Stimulated activated naive CD8-positive, alpha-beta T cell treated with anti-CD3 and anti-CD28 coated beads, Interleukin-15, Interleukin-2, amounts not matched to agents 100 U/mL and 50 U/mL, for 24 hours (primary cell): Measurements from ENCODE around the gene RPL27.
A peak's percentile ranks its signal among the peaks of the same experiment; 100 is the strongest.

Experiments used
- ATAC-seq: fragments of 150-1000 bp; cut with Tn5 transposase; one replicate; pipeline ENCODE4 v1.10.0; 2021
- DNase-seq: peaks from one replicate; pipeline ENCODE4 v3.0.0; 2021

The RPL27 gene

DNA sequence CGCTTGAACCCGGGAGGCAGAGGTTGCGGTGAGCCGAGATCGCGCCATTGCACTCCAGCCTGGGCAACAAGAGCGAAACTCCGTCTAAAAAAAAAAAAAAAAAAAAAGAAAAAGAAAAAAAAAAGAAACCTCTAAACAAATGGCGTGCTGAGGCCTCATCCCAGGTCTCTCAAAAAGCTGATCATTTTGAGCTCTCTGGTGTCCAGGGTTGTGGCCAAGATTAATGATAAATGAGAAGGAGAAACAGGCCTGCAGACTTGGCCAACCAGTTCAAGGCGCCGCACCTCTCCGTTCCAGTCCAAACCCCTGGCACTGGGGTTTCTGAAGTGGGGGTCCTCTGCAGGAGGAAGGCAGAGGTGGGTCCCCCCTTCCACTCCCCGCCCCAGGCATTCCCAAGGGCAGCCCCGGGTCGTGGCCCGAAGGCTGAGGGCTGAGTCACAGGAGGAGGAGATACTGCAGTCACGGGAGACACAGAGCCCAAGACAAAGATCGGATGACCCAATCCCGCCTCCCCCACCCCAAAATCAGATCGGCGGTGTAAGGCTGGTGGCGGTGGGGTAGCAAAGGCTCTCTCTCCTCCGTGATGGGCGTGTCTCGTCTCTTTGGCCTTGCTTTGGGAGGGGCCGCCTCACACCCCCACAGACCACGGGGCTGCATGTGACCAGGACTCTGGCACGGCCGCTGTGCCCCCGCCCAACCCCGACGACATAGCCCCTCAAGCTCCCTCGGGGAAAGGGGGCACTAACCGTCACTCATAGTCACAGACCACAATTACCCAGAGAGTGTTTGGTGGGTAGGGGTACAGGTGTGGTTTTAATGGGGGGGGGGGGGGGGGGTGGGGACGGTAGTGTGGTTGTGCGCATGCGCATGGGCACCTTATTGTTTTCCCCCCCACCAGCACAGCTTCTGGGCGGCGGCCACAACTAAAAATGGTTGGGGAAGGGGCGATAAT is 22.8 kb downstream of the RPL27 start:
- DNase-seq: no peak
- no peak for ATAC-seq

DNA sequence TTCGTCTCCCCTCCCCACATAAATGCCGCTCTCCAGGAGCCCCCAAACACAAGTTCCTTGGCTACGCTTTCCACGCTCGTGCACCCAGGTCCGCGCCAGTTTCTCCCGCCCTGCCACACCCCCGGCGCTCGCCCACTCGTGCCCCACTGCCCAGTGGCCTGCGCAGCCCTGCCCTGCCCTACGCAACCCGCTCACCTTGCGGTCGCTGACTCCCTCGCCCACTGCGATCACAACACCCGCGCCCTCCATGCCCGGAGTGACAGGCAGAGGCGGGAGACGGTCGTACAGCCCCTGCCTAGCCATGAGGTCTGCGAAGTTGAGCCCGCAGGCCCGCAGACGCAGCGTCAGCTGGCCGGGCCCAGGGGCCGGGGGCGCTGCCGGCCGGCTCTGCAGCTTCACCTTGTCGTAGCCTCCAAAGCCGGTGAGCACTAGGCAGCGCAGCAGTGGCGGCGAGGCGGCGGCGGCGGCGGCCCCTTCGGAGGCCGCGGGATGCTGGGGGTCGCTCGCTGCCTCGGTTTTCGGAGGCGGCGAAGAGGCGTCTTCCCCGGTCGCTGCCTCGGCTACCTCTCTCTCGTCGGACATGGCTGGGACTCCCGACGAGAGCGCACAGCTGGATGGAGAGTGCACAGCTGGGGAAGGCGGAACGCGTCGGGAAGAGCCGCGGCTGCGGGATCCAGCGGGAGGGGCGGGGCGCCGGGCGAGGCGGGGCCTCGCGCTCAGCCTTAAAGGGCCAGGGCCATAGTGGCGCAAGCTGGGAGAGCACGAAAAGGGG is 23.7 kb downstream of the RPL27 start, which contains the start of gene VAT1:
Gene VAT1 (minus strand): TSS at position 645 of the 772 bp plus-strand sequence. CDS start 63 bp downstream, at position 582.
- peak; percentile 62 for ATAC-seq
- DNase-seq: peak; percentile 78

DNA sequence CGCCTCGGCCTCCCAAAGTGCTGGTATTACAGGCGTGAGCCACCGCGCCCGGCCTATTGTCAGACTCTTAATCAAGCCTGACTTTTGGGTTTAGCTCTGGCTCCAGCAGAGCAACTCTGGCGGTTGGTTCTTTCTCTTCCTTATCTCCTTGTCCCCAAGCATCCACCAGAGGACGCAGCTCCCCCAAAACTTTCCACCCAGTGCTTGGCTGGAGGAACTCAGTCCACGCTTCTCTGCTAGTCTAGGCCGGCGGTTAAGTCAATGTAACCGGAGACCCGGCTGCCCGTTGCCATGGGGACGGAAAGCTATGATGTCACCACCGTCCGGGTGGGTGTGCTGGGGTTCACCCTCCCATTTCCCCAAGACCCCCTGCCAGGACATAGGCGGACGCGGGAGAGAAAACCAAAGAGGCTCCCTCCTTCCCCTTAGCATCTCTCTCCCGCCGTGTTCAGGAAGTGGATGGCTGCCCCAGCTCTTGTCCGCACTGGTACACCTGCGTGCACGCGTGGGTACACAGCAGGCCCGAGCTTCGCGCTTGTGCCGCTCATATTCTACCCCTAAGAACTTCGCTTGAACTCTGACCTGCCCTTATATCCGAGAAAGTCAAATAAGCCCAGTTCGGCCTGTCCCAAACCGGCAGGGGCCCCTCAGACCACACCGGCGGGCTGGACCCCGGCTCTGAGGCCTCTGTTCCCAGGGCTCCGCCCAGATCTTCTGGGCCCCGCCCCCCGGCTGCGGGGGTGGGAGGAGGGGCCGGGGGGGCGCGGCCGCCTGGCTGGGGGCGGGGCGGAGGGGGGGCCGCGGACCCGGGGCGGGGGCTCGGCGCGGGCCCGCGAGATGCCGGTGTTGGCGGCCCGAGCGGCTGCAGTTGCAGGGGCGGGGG is 26.4 kb downstream of the RPL27 start, which contains the start of gene RND2:
Gene RND2 (plus strand): TSS at position 825 of the 883 bp plus-strand sequence. CDS start 117 bp downstream, outside the sequence.
- ATAC-seq (peak; percentile 75), DNase-seq (peak; percentile 83)

- ATAC-seq: no peak
- no peak for DNase-seq
Observed at GRCh38 chr17:43025290-43025657, 27.1 kb downstream of the RPL27 start.

DNA sequence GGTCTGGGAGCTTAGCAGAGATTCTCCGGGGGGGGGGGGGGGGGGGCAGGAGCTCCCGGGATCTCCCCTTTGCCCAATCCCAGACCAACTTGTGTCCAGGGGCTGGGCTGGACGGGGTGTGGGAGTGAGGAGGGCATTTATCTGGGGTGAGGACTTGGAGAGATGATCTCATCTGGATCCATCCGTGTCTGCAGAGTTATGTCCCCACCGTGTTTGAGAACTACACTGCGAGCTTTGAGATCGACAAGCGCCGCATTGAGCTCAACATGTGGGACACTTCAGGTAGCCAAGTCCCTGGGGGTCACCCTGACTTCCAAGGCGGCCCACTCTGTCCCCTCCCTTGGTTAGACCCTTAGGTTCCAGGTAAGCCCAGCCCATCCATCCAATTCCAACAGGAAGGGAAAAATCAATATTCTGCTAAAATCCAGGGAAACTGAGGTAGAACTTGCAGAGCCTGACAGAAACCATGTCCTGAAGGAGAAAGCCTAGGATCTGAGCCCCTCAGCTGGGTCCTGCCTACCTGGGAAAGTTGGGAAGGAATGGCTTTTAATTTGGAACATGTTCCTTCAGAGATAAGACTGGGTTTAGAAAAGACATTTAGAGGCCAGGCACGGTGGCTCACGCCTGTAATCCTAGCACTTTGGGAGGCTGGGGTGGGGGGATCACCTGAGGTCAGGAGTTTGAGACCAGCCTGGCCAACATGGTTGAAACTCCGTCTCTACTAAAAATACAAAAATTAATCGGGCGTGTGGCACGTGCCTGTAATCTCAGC is 27.7 kb downstream of the RPL27 start:
- DNase-seq (no peak), ATAC-seq (no peak)

DNA sequence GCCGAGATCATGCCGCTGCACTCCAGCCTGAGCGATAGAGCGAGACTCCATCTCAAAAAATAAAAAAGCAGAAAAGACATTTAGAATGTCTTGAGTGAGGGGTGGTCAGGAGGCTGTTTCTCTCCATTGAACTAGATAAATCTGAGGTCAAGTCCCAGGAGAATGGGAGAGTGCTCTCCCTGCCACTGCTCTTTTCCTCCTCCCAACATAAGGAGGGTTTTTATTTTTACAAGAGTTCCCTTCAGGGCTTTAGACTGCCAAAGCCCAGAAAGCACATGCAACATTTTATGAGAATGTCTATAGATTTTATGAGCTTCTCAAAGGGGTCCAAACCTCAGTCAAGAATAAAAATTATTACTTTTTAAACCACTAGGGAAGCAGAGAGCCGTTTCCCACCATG is 28.4 kb downstream of the RPL27 start:
- ATAC-seq: no peak

DNA sequence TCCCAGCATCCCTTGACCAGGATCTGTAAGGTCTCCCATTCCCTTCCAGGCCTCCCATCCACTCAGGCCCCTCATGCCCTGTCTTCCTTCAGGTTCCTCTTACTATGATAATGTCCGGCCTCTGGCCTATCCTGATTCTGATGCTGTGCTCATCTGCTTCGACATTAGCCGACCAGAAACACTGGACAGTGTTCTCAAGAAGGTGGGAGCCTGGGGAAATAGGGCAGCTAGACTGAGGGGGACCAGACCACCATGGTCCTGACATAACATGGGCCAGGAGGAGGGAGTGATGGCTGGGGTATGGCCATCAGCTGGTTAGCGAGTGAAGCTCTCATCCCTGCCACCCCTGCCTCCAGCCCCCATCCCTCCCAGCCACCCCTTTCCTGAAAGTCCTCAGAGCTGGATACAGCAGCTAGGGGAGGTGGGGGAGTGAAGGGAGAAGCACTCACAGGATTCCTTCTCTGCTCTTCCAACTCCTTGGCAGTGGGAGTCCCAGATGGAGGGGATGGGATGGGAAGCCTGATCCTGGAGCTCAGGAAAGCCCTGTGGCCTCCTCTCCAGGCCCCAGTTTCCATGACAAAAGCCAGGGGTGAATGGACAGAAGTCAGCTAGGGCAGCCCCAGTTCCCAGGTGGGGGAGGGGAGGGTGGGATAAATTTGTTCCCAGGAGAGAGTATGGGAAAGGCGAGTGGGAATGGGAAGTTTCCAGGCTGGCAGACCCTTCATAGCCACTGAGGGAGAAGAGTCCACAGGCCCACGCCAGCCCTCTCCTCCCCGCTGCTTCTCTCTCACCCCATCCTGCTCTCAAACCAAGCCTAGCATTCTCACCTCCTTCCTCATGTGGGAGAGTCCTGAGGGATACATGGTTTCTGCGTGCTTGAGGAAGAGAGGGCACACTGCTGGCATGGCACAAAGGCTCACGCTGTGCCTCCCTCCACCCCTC is 29.1 kb downstream of the RPL27 start:
- DNase-seq (no peak), ATAC-seq (no peak)

More for the DNA sequence above, 28.4 kb downstream of the RPL27 start:
- no peak for DNase-seq

GRCh38 chr17:43028221-43028861 is 30.1 kb downstream of the RPL27 start:
- DNase-seq (no peak), ATAC-seq (no peak)

DNA sequence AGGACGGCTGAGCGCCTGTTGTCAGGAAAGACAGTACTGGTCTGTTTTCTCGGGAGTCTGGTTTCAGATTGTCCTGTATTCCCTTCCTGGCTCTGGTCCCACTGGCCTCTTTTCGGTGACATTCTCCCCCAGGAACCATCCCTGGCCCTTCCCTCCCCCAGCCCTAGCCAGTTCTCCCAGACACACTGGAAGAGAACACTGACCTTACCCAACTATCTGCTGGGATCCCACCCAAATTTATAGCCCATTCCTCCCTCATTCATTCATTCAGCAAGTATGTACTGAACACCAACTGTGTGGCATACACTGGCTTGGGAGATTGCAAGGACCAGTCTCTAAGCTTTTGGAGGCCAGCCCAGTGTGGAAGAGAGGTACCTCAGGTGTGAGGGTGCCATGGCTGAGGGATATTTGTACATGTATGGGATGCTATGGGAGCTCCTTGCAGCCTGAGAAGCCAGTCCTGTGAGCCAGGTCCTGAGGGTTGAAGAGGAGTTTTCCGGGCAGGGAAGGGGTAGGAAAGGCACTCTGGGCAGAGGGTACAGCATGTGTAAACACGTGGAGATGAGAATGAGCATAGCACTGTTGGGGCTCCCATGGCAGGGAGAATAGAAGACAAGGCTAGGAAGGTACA is 32.0 kb downstream of the RPL27 start:
- no peak for DNase-seq

DNA sequence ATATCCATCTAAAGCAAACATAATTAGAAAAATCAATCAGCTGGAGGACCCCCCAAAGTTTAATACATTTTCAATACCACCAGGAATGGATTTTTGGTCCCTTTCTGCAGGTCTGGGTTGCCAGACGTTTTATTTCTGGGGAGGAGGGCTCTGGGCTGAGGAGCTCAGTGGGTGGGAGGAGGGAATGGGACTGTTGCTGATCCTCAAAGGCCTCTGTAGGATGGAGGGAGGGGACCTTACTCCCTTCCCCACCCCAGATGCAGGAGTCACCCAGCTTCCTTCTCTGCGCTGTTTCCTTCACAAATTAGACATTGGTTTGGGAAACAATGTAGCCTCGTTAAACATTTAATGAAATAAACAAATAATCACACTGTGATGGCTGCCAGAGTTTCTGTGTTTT is 33.4 kb downstream of the RPL27 start:
- ATAC-seq (no peak), DNase-seq (no peak)

More for the DNA sequence above, 32.0 kb downstream of the RPL27 start:
- no peak for ATAC-seq

GRCh38 chr17:43033948-43034881 is 36.0 kb downstream of the RPL27 start:
- ATAC-seq (no peak), DNase-seq (no peak)

DNA sequence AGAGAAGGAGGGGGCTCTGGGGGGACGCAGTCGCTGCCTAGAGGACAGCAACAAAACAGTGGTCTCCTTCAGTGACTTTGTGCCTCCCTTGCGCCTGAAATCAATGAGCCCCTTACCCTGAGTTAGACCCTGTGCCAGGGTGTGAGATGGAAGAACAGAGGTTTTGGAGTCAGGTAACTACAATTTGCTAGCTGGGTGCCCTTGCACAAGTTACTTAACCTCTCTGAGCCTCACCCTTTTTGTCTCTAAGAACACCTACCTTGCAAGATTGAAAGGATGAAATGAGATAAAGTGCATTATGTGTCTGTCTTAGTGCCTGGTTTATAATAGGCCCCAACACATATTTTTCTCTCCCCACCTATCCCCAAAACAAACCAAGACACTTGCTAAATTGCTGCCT is 36.7 kb downstream of the RPL27 start:
- DNase-seq (no peak), ATAC-seq (no peak)

- DNase-seq (no peak), ATAC-seq (no peak)
Observed at GRCh38 chr17:43039646-43040045, 41.4 kb downstream of the RPL27 start.

DNA sequence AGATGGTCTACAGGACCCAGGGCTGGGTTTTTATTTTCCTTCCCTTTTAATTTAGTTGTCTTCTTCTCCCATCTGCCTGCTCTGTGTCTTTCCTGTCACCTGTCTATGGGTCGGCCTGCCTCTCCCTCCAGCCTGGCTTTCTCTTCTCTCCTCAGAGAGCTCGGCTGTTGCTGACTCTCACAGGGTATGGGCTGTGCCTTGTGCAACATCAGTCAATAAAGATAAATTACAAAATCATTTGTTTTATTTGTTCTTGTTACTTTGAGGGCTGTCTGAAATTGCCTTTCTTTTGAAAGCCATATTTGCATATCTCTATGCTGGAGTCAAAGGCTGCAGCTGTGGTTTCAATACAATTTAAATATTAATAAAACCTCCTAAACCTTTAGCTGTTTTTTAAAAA is 42.4 kb downstream of the RPL27 start:
- no peak for ATAC-seq

DNA sequence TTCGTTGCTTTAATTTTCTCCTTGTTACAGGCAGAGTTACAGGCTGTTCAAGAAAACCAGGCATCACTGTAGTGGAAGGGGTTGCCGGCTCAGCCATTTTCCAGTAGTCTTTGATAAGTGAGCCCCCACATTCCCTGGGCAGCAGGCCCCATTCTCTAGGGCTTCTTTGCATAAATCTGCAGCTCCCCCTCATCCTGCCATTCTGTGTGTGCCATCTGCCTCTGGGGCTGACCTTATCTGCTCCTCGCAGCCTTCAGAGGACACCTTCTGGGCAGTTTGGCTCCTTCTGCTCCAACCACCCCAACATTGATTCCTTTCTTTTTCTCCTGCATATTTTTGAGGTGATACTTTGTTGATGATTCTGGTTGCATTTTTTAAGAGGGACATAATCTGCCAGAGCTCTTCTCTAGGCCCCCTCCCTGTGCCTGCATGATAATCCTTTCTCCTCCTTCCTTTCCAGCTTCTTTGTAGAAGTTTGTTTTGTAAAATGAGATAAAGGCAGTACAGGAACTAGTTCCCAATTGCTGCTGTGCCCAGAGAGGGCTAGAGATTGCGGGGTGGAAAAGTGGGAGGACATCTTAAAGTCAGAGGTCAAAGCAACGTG is 43.9 kb downstream of the RPL27 start:
- ATAC-seq (no peak), DNase-seq (no peak)

More for the DNA sequence above, 42.4 kb downstream of the RPL27 start:
- DNase-seq: no peak

GRCh38 chr17:43043307-43043706 is 45.1 kb downstream of the RPL27 start:
- DNase-seq: no peak
- no peak for ATAC-seq

GRCh38 chr17:43044024-43044423 is 45.8 kb downstream of the RPL27 start:
- no peak for ATAC-seq
- DNase-seq: no peak
